Gastroesophageal sphincter (tissue), 3 donors: Measurements from ENCODE around the gene CDK14.

Experiments
- CTCF ChIP-seq, 4 experiments: fragments of 200-600 bp in 2 of 4; fragments of 450-650 bp in 2 of 4; sonication (generic) in 1 of 4; IDR thresholded peaks; one replicate each; pipeline ENCODE4 v1.5.1; 2017 to 2019; ENCODE audit warnings: antibody characterized with exemption in 4 of 4, mild to moderate bottlenecking in 2 of 4, moderate library complexity in 2 of 4
- EP300 ChIP-seq: sonication (generic); formaldehyde crosslinking; IDR thresholded peaks from one replicate; pipeline ENCODE4 v1.6.1; 2017; ENCODE audit warnings: antibody characterized with exemption, mild to moderate bottlenecking
- POLR2A ChIP-seq, 2 donors: fragments of 450-650 bp; IDR thresholded peaks; one replicate each; pipeline ENCODE4 v1.6.1; 2017; ENCODE audit warnings: antibody characterized with exemption in 2 of 2, mild to moderate bottlenecking in 2 of 2, moderate library complexity in 1 of 2
- POLR2AphosphoS5 ChIP-seq: sonication (generic); formaldehyde crosslinking; IDR thresholded peaks from one replicate; pipeline ENCODE4 v1.6.1; 2017; ENCODE audit warnings: antibody characterized with exemption

GRCh38 chr7:90674625-90675024 lies 78.5 kb downstream of the CDK14 start:
- no peak for TF ChIP-seq CTCF (IDR thresholded peaks at IDR 0.05)
- no peak for TF ChIP-seq EP300
- no peak for TF ChIP-seq POLR2A (IDR thresholded peaks at IDR 0.05)
- no peak for TF ChIP-seq POLR2AphosphoS5
